Activated naive CD8-positive, alpha-beta T cell treated with anti-CD3 and anti-CD28 coated beads, Interleukin-2, amount 50 U/mL, for 24 hours (primary cell): ENCODE results near the gene RTL9.
"Not testable (repeated sequence)": the region's sequence is repeated elsewhere in the genome, so short reads cannot be mapped to it uniquely, and the experiment has no call there.

Experiments
- ATAC-seq: fragments of 150-1000 bp; cut with Tn5 transposase; one replicate; pipeline ENCODE4 v1.10.0; 2021
- DNase-seq: peaks from one replicate; pipeline ENCODE4 v3.0.0; 2021
- H3K27ac Mint-ChIP-seq: one replicate; pipeline ENCODE4 v1.8.0; 2021; ENCODE audit warnings: mild to moderate bottlenecking, mixed read lengths
- H3K27me3 Mint-ChIP-seq: one replicate; pipeline ENCODE4 v1.8.0; 2021; ENCODE audit warnings: mixed read lengths
- H3K36me3 Mint-ChIP-seq: one replicate; pipeline ENCODE4 v1.8.0; 2021; ENCODE audit warnings: low read depth, mixed read lengths
- H3K4me1 Mint-ChIP-seq: one replicate; pipeline ENCODE4 v1.8.0; 2021; ENCODE audit warnings: mixed read lengths
- H3K4me3 Mint-ChIP-seq: one replicate; pipeline ENCODE4 v1.8.0; 2021; ENCODE audit warnings: mild to moderate bottlenecking, moderate library complexity, mixed read lengths
- H3K9me3 Mint-ChIP-seq: one replicate; pipeline ENCODE4 v1.8.0; 2021; ENCODE audit warnings: mixed read lengths

Gene RTL9

GRCh38 chrX:110389570-110389969 lies 30.9 kb downstream of the RTL9 start:
- Mint-ChIP-seq H3K4me3 (no peak overlapping the region), H3K36me3 (no peaks in the 10 kb centered on the region), H3K4me1 (no peaks in the 10 kb centered on the region), H3K27me3 (no peaks in the 10 kb centered on the region), H3K27ac (no peak overlapping the region), H3K9me3 (no peaks in the 10 kb centered on the region)
- DNase-seq: no peak
- ATAC-seq: no peak

- Mint-ChIP-seq H3K36me3 (no peaks in the 10 kb centered on the region), H3K4me3 (no peak overlapping the region), H3K27me3 (no peaks in the 10 kb centered on the region), H3K9me3 (no peaks in the 10 kb centered on the region), H3K27ac (no peak overlapping the region), H3K4me1 (no peaks in the 10 kb centered on the region)
- DNase-seq: no peak
- no peak for ATAC-seq
Measured at GRCh38 chrX:110391086-110391485, 32.4 kb downstream of the RTL9 start.

DNA sequence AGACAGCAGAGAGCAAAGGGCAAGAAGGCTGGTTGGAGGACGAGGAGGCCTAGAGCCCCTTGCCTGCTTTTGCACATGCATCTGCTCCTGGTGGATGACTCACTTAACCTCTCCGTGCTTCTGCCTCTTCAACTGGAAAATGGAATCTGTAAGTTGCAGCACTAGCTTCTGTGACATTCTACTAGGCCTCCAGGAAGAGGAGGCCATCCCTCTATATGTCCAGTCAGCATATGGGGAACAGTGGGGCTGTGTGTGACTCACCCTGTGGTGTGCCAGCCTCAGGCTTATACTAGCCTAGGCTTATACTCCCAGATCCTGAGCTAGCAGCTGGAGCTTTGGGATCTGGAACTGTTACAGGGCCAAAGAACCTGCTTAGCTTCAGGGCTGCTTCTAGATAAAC lies 36.0 kb downstream of the RTL9 start:
- Mint-ChIP-seq H3K9me3 (no peaks in the 10 kb centered on the region), H3K4me1 (no peaks in the 10 kb centered on the region), H3K36me3 (no peaks in the 10 kb centered on the region), H3K27ac (no peak overlapping the region), H3K27me3 (no peaks in the 10 kb centered on the region), H3K4me3 (no peak overlapping the region)
- ATAC-seq: no peak
- DNase-seq: no peak

GRCh38 chrX:110395877-110396276 lies 37.2 kb downstream of the RTL9 start:
- H3K36me3 Mint-ChIP-seq: no peaks in the 10 kb centered on the region
- no peak overlapping the region for H3K27ac Mint-ChIP-seq
- no peaks in the 10 kb centered on the region for H3K27me3 Mint-ChIP-seq
- no peaks in the 10 kb centered on the region for H3K4me1 Mint-ChIP-seq
- no peak for DNase-seq
- H3K9me3 Mint-ChIP-seq: no peaks in the 10 kb centered on the region
- ATAC-seq: no peak
- no peak overlapping the region for H3K4me3 Mint-ChIP-seq

- Mint-ChIP-seq H3K27ac (no peak overlapping the region), H3K36me3 (no peaks in the 10 kb centered on the region)
- ATAC-seq: no peak
Measured at GRCh38 chrX:110396735-110397134, 38.1 kb downstream of the RTL9 start.

DNA sequence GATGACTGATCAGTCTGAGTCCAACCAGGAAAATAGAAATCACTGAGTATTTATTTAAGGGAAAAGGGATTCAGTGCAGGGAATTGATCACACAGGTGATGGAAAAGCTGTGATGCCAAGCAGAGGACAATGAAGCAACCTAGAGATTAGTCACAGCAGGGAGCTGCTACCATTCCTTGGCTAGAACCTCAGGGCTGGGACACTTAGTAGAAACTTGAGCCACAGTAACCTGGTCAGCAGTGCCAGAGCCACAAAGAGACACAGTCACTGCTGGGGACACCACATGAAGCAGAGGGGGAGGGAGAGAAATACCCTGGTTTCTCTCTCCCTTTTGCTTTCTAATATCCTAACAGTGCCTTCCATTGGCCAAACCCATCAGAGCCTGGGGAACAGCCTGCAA lies 38.7 kb downstream of the RTL9 start:
- no peak overlapping the region for H3K27ac Mint-ChIP-seq
- ATAC-seq: no peak
- H3K36me3 Mint-ChIP-seq: no peaks in the 10 kb centered on the region
- DNase-seq: no peak
- H3K27me3 Mint-ChIP-seq: no peaks in the 10 kb centered on the region
- H3K4me3 Mint-ChIP-seq: no peak overlapping the region
- no peaks in the 10 kb centered on the region for H3K4me1 Mint-ChIP-seq
- H3K9me3 Mint-ChIP-seq: no peaks in the 10 kb centered on the region

More at GRCh38 chrX:110396735-110397134, 38.1 kb downstream of the RTL9 start:
- DNase-seq: no peak
- Mint-ChIP-seq H3K4me3 (no peak overlapping the region), H3K27me3 (no peaks in the 10 kb centered on the region), H3K4me1 (no peaks in the 10 kb centered on the region), H3K9me3 (no peaks in the 10 kb centered on the region)

DNA sequence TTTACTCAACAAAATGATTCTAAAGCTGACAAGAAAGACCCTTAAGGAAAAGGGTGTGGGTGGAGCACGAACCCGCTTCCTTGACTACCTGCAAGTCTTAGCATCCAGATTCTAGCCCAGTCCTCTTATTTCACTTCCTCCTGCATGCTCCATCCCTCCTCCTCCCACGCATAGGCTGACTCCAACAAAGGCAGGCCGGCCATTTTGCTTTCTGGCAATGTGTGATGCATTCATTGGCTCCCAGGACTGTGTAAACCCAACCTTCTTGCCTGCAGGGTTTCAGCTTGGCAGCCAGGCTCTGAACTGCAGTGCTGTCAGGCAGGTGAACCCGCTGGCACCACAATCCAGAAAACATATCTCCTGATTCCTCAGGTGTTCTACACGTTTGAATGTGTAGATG lies 39.3 kb downstream of the RTL9 start:
- H3K36me3 Mint-ChIP-seq: no peaks in the 10 kb centered on the region
- H3K27me3 Mint-ChIP-seq: no peaks in the 10 kb centered on the region
- no peak overlapping the region for H3K27ac Mint-ChIP-seq
- ATAC-seq (no peak), DNase-seq (no peak)
- peaks cover 2% of the 10 kb centered on the region for H3K4me1 Mint-ChIP-seq
- H3K9me3 Mint-ChIP-seq: no peaks in the 10 kb centered on the region
- no peak overlapping the region for H3K4me3 Mint-ChIP-seq

GRCh38 chrX:110399497-110399896 lies 40.8 kb downstream of the RTL9 start:
- Mint-ChIP-seq H3K36me3 (no peaks in the 10 kb centered on the region), H3K27me3 (no peaks in the 10 kb centered on the region), H3K9me3 (no peaks in the 10 kb centered on the region), H3K4me3 (no peak overlapping the region), H3K27ac (no peak overlapping the region), H3K4me1 (peaks cover 2% of the 10 kb centered on the region)
- no peak for ATAC-seq
- DNase-seq: no peak

GRCh38 chrX:110399966-110400365 lies 41.3 kb downstream of the RTL9 start:
- no peak for DNase-seq
- no peaks in the 10 kb centered on the region for H3K27me3 Mint-ChIP-seq
- H3K4me1 Mint-ChIP-seq: peaks cover 2% of the 10 kb centered on the region
- no peak overlapping the region for H3K27ac Mint-ChIP-seq
- ATAC-seq: no peak
- H3K9me3 Mint-ChIP-seq: no peaks in the 10 kb centered on the region
- no peaks in the 10 kb centered on the region for H3K36me3 Mint-ChIP-seq
- H3K4me3 Mint-ChIP-seq: no peak overlapping the region

- Mint-ChIP-seq H3K27me3 (no peaks in the 10 kb centered on the region), H3K9me3 (no peaks in the 10 kb centered on the region), H3K4me1 (peaks cover 2% of the 10 kb centered on the region), H3K27ac (no peak overlapping the region), H3K4me3 (no peak overlapping the region), H3K36me3 (no peaks in the 10 kb centered on the region)
- DNase-seq (no peak), ATAC-seq (no peak)
Measured at GRCh38 chrX:110401135-110401534, 42.5 kb downstream of the RTL9 start.

GRCh38 chrX:110402091-110402849 lies 43.6 kb downstream of the RTL9 start:
- peaks cover 2% of the 10 kb centered on the region for H3K4me1 Mint-ChIP-seq
- no peak for DNase-seq
- no peaks in the 10 kb centered on the region for H3K36me3 Mint-ChIP-seq
- no peaks in the 10 kb centered on the region for H3K9me3 Mint-ChIP-seq
- H3K27me3 Mint-ChIP-seq: no peaks in the 10 kb centered on the region
- H3K27ac Mint-ChIP-seq: no peak overlapping the region
- ATAC-seq: no peak
- H3K4me3 Mint-ChIP-seq: no peak overlapping the region

DNA sequence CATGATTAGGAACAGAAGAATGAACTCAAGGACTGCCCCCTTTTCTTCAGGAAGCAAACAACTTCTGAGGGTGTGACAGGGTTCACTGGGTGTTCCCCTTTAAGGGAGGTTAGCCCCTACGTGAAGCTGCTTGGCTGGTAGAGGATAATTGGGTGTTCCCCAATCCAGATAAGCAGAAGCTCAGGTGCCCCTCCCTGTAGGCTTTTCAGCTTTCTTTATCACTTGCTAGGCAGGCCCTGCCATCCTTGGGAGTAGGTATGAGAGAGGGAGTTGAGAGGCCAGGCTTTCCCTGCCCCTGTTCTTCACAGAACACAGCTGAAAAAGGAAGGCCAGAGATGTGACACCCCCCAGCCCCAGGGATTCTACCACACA lies 44.2 kb downstream of the RTL9 start:
- DNase-seq (no peak), ATAC-seq (no peak)
- H3K27ac Mint-ChIP-seq: no peak overlapping the region
- no peaks in the 10 kb centered on the region for H3K36me3 Mint-ChIP-seq
- no peaks in the 10 kb centered on the region for H3K27me3 Mint-ChIP-seq
- H3K9me3 Mint-ChIP-seq: no peaks in the 10 kb centered on the region
- no peak overlapping the region for H3K4me3 Mint-ChIP-seq
- H3K4me1 Mint-ChIP-seq: peaks cover 2% of the 10 kb centered on the region

GRCh38 chrX:110403441-110404238 lies 45.0 kb downstream of the RTL9 start:
- no peaks in the 10 kb centered on the region for H3K9me3 Mint-ChIP-seq
- no peaks in the 10 kb centered on the region for H3K36me3 Mint-ChIP-seq
- H3K4me1 Mint-ChIP-seq: peaks cover 2% of the 10 kb centered on the region
- H3K27me3 Mint-ChIP-seq: no peaks in the 10 kb centered on the region
- H3K4me3 Mint-ChIP-seq: no peak overlapping the region
- H3K27ac Mint-ChIP-seq: no peak overlapping the region
- DNase-seq (no peak), ATAC-seq (no peak)

DNA sequence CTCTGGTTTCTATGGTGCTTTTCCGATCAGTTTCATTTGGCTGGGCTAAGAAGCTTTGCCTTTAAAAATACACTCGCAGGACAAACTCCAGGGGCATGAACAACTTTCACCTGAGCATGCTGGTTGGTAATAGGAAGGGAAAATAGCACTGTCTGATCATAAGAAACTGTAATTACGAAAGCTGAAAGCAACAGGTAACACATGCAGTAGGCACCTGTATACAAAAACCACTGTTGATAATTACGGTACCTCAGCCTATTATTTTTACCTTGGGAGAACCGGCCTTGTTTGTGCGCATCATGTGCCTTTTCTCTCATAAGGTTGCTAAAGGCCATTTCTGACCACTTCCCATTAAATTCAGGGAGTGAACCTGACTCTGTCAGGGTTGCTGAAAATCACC lies 45.7 kb downstream of the RTL9 start:
- Mint-ChIP-seq H3K4me1 (peaks cover 2% of the 10 kb centered on the region), H3K27ac (no peak overlapping the region), H3K9me3 (no peaks in the 10 kb centered on the region), H3K36me3 (no peaks in the 10 kb centered on the region), H3K4me3 (no peak overlapping the region), H3K27me3 (no peaks in the 10 kb centered on the region)
- DNase-seq (no peak), ATAC-seq (no peak)

GRCh38 chrX:110406250-110406649 lies 47.6 kb downstream of the RTL9 start:
- not testable (repeated sequence) for H3K4me1 Mint-ChIP-seq, H3K27ac Mint-ChIP-seq, DNase-seq, H3K27me3 Mint-ChIP-seq, ATAC-seq, H3K9me3 Mint-ChIP-seq, H3K4me3 Mint-ChIP-seq, H3K36me3 Mint-ChIP-seq
